GM10248 (cell line): ENCODE data around the gene STARD6.

Experiments used
- CTCF ChIA-PET: fragments of 300-600 bp; sonication (Branson Sonifier 250); formaldehyde crosslinking; extraction: SDS; loops from one replicate; lab custom pipeline; 2021; ENCODE audit warnings: antibody characterized with exemption; lab: Yijun Ruan, JAX
- POLR2A ChIA-PET: fragments of 350-650 bp; sonication (Branson Sonifier 250); formaldehyde crosslinking; extraction: SDS; loops from one replicate; lab custom pipeline; 2020; ENCODE audit warnings: antibody characterized with exemption; lab: Yijun Ruan, JAX
- DNase-seq: peaks from one replicate; pipeline ENCODE4 v3.0.0; 2012; ENCODE audit errors: extremely low spot score
- CTCF ChIP-seq: IDR thresholded peaks from 2 replicates; pipeline ENCODE4 v1.5.1; 2012; ENCODE audit warnings: mild to moderate bottlenecking, low read depth; ENCODE audit errors: extremely low read depth, missing control alignments, control extremely low read depth

Gene STARD6

GRCh38 chr18:54357660-54358494 is at the start of gene STARD6, which contains the start of gene C18orf54:
TSS of gene STARD6 (minus strand) at chr18:54357858. CDS start at chr18:54354573, 3,285 bp downstream.
TSS of gene C18orf54 (plus strand) at chr18:54357906. CDS start at chr18:54360573, 2,667 bp downstream.
- ChIA-PET POLR2A (interaction anchor here (0.8 to 1.0 kb wide), 2 partner anchors 88 to 881 kb away, joined by 3 read pairs; partner anchors contain the start of gene POLI), CTCF (interaction anchor here (0.6 to 2.1 kb wide), 30 partner anchors 8 to 238 kb away, joined by 3 to 13 read pairs (median 3); no protein-coding TSS in a partner anchor)
- peak; percentile 61 for TF ChIP-seq CTCF
- peak; percentile 97 for DNase-seq

- no peak for TF ChIP-seq CTCF
- DNase-seq: no peak
- POLR2A ChIA-PET: no interaction called here
- CTCF ChIA-PET: no interaction called here
Observed at GRCh38 chr18:54405290-54405689, 47.6 kb upstream of the STARD6 start.

- CTCF ChIA-PET: no interaction called here
- TF ChIP-seq CTCF: no peak
Observed at GRCh38 chr18:54396760-54397159, 39.1 kb upstream of the STARD6 start.

GRCh38 chr18:54393648-54394294 is 36.1 kb upstream of the STARD6 start:
- ChIA-PET POLR2A (no interaction called here), CTCF (no interaction called here)
- no peak for DNase-seq
- TF ChIP-seq CTCF: no peak

More at GRCh38 chr18:54396760-54397159, 39.1 kb upstream of the STARD6 start:
- POLR2A ChIA-PET: no interaction called here
- no peak for DNase-seq

GRCh38 chr18:54392543-54393023 is 34.9 kb upstream of the STARD6 start:
- peak; percentile 70 for TF ChIP-seq CTCF
- POLR2A ChIA-PET: no interaction called here
- DNase-seq: peak; percentile 45
- CTCF ChIA-PET: interaction anchor here (0.7 to 2.6 kb wide), 25 partner anchors 9 to 842 kb away, joined by 3 to 11 read pairs (median 4); partner anchors contain the start of genes C18orf54 and STARD6

- ChIA-PET POLR2A (no interaction called here), CTCF (interaction anchor here (0.8 to 2.6 kb wide), 5 partner anchors 9 to 121 kb away, joined by 3 to 7 read pairs (median 3); partner anchors contain the start of gene POLI)
- no peak for TF ChIP-seq CTCF
- no peak for DNase-seq
Observed at GRCh38 chr18:54390838-54391237, 33.2 kb upstream of the STARD6 start.
